Stimulated activated CD8-positive, alpha-beta memory T cell treated with anti-CD3 and anti-CD28 coated beads, Interleukin-15, amount 100 ng/mL, for 1 hour (primary cell): ENCODE results near the gene PYGB.
"Not testable (repeated sequence)": the region's sequence is repeated elsewhere in the genome, so short reads cannot be mapped to it uniquely, and the experiment has no call there.

Experiments used
- DNase-seq: peaks from one replicate; pipeline ENCODE4 v3.0.0-alpha.2; 2020; ENCODE audit warnings: low read depth

Gene PYGB

DNA sequence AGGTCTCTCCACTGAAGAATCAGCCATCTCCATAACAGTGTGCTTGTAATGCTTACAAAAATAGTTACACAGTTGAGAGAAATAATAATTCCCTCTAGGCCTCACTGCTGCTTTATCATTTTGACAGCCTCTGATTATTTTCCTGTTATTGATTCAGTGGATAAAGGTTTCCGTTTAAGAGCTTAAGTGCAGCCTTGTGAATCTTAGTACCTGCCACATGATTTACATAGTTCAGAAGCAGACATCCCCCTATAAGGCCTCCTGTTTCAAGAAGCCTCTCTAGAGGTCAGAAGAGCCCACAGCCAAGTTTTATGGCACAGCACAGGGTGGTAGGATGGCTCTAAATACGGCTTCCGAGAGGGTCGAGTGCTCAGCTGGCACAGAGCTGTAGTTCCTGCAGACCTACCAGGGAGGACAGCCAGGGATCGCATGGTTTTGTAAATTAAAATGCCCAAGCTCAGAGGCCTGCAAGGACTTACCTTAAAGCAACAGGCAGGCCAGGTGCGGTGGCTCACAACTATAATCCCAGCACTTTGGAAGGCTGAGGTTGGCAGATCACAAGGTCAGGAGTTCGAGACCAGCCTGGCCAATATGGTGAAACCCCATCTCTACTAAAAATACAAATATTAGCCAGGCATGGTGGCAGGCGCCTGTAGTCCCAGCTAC, 17.6 kb upstream of the PYGB start:
- no peak for DNase-seq

DNA sequence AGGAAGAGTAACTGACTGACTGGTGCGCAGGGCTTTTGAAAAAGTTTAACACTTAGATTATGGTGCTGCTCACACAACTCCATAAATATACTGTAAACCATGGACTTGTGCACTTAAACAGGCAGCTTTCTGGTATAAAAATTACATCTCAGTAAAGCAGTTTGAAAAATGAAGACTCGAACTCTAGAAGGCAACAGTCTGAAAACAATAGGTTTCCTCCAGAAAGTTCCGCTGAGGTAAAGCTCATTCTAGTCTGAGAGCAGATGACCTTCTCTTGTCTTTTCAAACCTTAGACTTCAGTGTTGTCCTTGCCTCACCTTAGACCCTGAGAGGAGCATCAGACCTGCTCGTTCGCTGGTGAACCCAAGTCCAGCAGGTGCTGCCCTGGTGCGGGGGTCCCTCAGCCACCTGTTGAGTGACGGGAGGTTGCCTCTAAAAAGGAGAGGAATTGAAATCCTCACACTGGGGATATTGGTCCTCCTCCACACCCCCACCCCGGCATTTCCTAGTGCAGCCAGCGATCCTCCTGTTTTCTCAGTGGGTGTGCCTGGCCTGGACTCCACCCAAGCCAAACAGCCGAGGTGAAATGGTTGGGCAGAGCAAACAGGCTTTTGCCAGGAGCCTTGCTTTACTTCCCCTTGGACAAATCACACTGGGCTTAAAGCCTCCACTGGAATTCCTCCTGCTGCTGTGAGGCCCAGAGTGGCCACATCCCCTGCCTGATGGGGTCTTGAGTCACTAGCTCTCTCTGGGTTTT, 14.7 kb upstream of the PYGB start:
- no peak for DNase-seq

DNA sequence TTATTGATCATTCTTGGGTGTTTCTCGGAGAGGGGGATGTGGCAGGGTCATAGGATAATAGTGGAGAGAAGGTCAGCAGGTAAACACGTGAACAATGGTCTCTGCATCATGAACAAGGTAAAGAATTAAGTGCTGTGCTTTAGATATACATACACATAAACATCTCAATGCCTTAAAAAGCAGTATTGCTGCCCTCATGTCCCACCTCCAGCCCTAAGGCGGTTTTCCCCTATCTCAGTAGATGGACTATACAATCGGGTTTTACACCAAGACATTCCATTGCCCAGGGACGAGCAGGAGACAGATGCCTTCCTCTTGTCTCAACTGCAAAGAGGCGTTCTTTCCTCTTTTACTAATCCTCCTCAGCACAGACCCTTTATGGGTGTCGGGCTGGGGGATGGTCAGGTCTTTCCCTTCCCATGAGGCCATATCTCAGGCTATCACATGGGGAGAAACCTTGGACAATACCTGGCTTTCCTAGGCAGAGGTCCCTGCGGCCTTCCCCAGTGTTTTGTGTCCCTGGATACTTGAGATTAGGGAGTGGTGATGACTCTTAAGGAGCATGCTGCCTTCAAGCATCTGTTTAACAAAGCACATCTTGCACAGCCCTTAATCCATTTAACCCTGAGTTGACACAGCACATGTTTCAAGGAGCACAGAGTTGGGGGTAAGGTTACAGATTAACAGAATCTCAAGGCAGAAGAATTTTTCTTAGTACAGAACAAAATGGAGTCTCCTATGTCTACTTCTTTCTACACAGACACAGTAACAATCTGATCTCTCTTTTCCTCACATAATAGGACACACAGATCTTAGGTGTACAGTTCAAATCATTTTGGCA, 13.7 kb upstream of the PYGB start:
- not testable (repeated sequence) for DNase-seq

DNA sequence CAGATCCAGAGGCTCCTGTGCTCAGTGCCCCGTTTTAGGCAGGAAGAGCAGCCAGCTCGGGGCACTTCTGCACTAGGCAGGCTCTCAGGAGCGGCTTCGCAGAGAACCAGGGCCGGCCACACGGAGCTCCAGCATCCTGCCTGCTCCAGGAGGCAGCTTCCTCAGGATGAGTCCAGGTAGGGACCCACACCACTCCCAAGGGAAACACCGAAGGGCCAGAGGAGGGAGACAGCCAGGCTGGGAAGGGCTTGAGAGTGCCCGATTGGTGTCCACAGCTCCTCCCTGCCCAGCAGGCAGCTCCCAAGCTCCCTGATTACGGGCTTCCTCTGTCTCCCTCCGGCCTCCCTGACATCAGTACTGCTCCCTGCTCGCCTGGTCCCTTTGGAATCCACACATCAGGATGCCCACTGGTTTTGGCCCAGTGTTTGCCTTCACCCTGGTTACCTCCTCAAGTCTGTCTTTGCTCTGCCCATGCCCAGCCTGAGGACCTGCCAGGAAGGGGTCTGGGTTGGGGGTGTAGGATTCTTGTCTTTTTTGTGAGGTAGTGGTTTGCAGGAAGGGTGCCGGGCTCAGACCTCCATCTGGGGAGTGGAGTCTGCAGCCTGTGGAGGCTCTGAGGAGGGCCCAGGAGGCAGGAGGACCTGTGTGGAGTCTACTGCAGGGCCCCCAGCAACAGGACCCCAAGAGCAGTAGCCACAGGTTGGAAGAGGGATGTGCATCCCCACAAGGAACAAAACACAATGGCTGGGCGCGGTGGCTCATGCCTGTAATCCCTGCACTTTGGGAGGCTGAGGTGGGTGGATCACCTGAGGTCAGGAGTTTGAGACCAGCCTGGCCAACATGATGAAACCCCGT, 11.2 kb upstream of the PYGB start:
- DNase-seq: no peak

DNA sequence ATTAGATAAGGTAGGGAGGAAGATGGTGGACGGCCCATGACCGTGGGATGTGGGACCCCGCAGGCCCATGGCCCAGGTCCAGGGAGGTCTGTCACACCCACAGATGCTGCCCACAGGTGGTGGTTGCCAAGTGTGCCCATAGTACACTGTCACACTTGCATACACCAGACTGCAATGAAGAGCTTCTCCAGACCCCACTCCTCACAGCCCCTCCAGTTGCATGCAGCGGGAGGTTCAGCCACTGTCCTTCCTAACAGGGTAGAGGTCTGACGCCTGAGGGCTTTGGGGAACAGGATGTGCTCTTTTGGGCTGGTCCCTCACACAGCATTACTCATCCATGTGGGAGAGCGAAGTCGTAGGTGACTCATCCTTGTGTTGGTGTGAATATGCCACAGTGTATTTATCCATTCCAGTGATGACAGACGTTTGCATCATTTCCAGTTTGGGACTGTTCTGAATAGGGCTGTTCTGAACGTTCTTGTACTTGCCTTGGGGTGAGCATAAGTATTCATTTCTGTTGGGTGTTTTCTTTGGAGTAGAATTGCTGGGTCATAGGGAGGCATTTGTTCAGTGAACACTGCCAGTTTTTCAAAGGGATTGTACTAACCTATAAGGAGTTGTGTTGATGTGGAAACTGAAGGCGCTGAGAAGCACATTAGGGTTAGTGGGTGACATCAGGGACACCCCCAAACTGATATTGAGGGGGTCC, 10.1 kb upstream of the PYGB start:
- no peak for DNase-seq

DNA sequence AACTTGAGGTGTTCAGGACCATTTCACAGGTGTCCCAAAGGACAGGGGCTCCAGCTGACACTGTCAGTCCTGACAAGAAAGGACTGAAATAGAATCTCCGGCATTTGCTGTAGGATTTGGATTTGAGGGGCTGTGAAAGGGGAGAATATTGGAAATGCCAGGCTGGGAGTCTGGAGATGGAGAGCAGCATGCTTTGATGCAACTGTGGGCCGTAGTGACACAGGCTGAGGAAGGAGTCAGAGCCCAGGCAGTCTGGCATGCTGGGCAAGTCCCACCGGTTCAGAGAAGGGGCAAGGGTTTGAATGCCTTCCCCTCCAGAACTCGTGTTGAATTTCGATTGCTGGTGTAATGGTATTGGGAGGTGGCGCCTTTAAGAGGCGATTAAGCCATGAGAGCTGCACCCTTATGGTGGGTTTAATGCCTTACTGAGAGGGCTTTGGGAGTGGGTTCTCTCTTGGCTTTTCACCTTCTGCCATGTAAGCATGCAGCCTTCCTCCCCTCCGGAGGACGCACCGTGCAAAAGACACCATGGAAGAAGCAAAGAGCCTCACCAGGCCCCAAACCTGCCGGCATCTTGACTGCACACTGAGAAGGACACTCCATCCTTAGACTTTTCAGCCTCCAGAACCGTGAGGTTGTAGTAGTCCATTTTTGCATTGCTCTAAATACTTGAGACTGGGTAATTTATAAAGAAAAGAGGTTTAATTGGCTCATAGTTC, 9.4 kb upstream of the PYGB start:
- no peak for DNase-seq

DNA sequence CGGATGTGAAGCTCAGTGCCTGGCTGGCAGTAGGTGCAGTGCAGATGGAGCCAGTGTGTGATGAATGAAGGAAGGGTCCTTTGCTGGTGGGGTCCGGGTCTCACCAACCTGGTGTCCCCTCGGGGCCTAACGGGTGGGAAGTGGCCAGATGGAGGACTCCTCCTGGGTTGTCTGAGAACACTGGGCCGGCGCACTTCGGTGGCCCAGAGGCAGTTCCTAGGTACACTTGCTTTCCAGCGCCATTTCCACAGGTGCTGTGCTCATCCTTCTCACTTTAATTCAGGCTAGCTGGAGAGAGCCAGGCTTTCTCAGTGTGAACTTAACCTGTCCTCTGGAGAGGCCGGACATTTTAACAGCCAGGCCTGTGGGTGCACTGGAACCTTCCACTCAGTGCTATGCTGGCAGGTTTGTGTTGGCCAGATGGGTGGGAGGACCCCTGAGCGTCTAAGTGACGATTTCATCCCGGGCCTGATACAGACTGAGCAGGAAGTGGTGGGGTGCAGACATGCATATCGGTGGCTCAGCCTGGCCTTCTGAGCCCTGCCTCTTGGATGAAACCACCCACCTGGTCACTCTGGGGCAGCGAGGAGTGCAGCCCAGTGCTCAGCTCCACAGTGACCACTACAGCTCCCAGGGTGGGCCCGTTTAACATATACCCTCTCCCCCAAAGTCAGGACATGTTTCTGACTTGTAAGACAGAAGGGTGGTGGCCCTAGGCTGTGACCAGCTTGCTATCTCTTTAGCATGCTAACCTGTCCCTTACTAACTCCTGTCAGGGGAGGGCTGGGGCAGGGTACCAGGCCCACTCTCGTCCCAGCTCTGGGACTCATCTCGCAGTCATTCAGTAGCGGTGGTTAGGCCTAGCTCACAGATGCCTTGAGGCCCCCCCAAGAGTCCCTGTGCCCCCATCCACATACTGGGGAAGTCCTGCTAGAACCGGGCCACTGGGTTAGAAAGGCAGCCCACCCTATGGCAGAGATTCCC, 8.2 kb upstream of the PYGB start:
- no peak for DNase-seq

DNA sequence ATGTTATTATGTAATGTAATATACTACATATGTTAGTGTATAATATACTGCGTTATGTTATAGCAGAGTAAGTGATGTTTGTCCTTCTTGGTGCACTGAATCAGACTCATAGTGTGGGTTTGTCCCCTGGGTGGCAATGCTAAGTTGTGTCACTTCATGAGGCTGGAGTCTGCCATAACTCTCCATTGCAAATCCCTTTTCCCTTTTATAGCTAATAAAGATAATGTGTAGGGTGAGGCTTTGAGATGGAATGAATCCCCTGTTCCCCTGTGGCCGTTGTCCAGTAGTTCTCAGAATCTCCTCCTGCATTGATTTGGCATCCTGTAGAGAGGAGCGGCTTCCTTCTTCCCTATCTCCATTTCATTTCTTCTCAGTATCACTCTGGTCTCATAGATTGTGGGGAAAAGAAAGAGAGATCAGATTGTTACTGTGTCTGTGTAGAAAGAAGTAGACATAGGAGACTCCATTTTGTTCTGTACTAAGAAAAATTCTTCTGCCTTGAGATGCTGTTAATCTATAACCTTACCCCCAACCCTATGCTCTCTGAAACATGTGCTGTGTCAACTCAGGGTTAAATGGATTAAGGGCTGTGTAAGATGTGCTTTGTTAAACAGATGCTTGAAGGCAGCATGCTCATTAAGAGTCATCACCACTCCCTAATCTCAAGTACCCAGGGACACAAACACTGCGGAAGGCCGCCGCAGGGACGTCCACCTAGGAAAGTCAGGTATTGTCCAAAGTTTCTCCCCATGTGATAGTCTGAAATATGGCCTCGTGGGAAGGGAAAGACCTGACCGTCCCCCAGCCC, 6.8 kb upstream of the PYGB start:
- DNase-seq: not testable (repeated sequence)

DNA sequence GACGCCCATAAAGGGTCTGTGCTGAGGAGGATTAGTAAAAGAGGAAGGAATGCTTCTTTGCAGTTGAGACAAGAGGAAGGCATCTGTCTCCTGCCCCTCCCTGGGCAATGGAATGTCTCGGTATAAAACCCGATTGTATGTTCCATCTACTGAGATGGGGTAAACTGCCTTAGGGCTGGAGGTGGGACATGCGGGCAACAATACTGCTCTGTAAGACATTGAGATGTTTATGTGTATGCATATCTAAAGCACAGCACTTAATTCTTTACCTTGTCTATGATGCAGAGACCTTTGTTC, 6.3 kb upstream of the PYGB start:
- not testable (repeated sequence) for DNase-seq

DNA sequence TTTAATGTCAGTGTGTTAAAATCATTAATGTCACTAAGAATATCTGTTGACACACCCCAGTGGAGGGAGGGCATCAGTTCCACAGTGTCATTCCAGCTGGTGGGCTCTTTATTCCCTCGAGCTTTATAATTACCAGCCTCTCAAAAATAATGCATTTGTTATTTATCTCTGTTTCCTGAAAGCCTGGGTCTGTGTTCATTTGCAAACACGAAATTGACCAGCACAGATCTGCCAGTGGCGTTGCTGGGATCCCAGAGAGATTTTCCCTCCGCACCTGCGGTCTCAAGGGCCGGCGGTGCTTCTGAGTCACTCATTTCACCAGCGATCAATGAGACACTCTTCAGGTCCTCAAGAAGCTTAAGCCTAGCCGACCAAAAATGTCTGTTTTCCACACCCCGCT, 5.7 kb upstream of the PYGB start:
- no peak for DNase-seq

DNA sequence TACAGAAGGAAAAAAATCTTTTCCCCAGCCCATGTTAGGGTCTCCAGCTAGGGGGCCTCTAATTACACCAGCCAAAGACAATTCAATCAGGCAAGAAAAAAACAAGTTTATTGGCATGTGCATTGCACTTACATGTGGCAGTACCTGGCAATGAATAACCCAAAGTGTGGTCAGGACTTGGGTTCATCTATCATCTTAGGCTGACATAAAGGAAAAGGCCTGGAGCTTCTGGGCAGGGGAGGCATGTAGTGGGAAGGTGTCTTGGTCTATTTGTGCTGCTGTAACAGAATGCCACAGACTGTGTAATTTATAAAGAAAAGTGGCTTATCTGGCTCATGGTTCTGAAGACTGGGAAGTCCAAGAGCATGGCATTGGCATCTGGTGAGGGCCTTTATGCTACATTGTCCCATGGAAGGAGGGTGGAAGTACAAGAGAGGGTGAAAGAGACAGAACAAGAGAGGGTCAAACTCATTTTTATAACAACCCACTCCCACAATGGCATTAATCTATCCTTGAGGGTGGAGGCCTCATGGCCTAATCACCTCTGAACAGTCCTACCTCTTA, 4.4 kb upstream of the PYGB start:
- DNase-seq: no peak

DNA sequence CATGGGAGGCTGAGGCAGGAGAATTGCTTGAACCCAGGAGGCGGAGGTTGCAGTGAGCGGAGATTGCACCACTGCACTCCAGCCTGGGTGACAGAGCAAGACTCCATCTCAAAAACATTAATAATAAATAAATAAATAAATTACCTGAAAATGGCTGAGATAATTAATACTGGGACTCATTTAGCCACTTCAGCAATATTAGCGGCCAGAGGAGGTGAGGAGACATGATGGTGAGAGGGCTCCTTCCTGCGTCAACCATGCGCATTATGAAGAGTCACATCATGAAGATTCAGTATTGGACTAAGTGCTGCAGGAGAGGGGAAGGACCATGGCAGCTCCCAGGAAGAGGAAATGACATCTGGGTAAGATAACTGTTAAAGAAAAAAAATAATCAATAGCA, 2.9 kb upstream of the PYGB start:
- no peak for DNase-seq

DNA sequence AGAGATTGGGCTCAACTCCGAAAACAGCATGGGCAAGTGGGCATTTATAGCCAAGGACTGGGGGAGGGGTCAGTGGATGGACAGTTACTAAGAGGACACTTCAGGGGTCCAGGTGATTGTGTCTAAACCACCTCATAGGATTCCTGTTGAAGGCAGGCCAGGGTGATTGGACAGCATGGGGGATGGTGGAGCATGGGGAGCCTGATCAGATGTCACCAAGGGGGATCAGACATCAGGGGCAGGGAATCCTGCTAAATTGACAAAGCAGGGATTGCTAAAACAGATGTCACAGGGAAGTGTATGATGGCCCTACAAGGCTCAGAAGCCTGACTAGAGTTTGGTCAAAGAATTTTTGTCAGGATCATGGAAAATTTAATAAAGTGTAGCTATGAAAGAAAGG, 2.4 kb upstream of the PYGB start:
- no peak for DNase-seq

DNA sequence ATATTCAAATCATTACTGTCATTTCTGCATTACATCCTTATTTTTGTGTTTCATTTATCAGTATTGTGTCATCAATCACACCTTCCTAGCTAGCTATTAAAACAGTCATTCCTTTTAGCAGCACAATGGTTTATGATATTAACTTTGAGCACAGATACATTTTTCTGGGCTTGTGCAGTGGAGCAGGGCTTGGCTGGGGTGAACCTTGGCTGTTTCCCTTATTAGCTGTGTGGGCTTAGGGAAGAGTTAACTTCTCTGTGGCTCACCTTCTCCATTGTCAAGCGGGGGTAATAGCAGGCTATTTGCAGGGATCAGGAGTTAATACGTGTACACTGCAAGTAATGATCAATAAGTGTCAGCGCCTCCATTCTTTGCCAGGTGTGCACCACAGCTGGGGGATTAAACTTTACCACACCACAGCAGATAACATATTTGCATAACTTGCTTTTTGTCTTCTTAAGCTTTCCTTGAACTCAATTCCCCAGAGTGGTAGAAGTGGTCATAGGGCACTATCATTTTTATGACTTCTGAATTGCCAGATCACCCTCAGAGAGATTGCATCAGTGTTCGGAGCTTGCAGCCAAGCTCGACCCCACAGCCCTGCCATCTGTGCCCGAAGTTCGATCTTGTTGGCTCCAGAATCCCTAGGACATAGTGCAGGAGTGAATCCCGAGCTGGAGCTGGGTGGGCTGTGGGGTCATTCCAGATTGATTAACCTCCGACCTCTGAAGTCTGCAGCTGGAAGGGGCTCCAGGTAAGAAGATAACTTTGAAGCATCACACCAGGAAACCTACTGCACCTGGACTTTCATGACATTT, 1.5 kb upstream of the PYGB start:
- no peak for DNase-seq

DNA sequence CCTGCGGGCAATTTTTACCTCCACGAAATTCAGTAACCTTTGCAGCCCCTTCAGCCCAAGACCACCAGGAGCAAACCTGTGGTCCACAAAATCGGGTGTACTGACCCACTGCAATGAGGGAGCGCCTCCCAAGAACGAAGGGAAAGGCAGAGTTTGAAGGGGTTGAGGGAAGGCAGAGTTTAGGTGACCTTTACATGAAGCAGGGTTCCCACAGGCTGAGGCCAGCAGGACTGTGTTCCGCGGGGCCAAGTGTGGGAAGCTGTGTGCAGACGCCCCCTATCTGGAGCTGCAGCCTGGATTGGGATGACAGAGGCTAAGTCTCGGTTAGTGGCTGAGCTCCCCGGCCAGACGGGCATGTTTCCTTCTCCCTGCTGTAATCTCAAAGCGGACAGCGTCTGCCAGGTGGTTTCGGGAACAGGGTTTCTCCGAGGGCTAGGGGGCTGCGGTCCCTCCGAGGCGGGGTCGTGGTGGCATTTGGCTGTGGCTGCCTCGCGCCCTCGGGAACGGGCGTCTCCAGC, 826 bp upstream of the PYGB start:
- DNase-seq: no peak

DNA sequence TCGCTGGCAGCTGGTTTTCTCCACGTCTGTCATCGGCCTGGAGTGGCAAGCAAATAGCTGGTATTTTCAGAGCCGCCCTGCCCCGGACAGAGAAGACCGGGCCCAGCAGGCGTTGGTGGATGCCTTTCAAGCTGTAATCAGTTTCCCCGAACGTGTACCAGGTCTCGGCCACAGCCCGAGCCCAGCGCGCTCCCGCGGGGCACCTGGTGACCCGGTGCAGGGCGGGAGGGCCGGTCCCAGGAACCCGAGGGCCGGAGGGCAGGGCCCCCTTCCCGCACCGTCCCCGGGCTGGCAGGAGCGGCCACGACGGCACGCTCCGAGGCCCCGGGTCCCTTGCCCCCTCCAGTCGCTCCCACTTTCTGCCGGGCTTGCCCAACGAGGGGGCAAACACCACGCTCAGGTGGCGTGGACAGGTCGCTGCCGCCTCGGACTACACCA, 348 bp upstream of the PYGB start:
- no peak for DNase-seq

DNA sequence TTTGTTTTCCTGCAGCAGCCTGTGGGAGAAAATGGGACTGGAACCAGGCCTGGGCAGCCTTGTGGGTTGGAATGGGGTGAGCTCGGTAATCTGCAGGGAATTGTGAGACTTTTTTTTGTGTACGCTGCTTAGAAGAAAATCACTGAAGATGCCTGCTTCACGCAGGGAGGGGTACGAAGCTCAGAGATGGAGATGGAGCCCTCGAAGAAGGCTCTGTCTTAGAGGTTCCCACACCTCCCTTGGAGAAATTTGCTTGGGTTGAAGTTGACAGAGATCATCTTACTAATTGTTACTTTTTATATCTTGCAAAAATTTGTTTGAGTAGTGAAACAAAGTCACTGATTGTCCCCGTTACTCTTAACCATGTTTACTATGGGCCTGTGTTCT, 894 bp downstream of the PYGB start:
- DNase-seq: no peak
